Testis (tissue), 3 donors: ENCODE results near the gene DLAT. TPM values are rescaled to one million over a fixed set of nuclear protein-coding genes. Genes with fewer than 3 reads are reported as not detected.

Experiments
- DNase-seq: peaks from one replicate; pipeline ENCODE4 v3.0.0-alpha.2; 2019
- H3K27ac ChIP-seq, 2 donors: fragments of 200-600 bp; sonication (generic); one replicate each; pipeline ENCODE4 v1.5.1; 2019
- H3K27me3 ChIP-seq: fragments of 200-600 bp; sonication (generic); one replicate; pipeline ENCODE4 v1.5.1; 2019
- H3K36me3 ChIP-seq: fragments of 200-600 bp; sonication (generic); one replicate; pipeline ENCODE4 v1.5.1; 2017; ENCODE audit warnings: low read depth; ENCODE audit errors: missing control alignments
- H3K4me1 ChIP-seq: fragments of 200-600 bp; sonication (generic); one replicate; pipeline ENCODE4 v1.5.1; 2019
- H3K4me3 ChIP-seq, 2 donors: fragments of 200-600 bp; sonication (generic); one replicate each; pipeline ENCODE4 v1.5.1; 2017 to 2019
- H3K9me3 ChIP-seq: fragments of 200-600 bp; sonication (generic); one replicate; pipeline ENCODE4 v1.5.1; 2017
- CTCF ChIP-seq, 3 experiments: fragments of 450-650 bp in 2 of 3; fragments of 200-600 bp in 1 of 3; sonication (generic) in 1 of 3; IDR thresholded peaks; one replicate each; pipeline ENCODE4 v1.5.1; 2016 to 2019; ENCODE audit warnings: antibody characterized with exemption in 3 of 3, mild to moderate bottlenecking in 2 of 3, moderate library complexity in 1 of 3
- POLR2A ChIP-seq: fragments of 450-650 bp; IDR thresholded peaks from one replicate; pipeline ENCODE4 v1.6.1; 2017; ENCODE audit warnings: antibody characterized with exemption, mild to moderate bottlenecking, moderate library complexity
- WGBS, 2 donors: methylation state at CpG; one replicate each; pipeline ENCODE4 v1.1.5; 2018; 5-methylcytosine and 5-hydroxymethylcytosine counted together
- intact Hi-C: fragments of 100-400 bp; cut with DNase I; formaldehyde crosslinking; loops from one replicate; pipeline ENCODE4 v1.15.1; 2023; ENCODE audit warnings: low total_unique reads
- polyA plus RNA-seq: library from polyadenylated mRNA; stranded (reverse); fragments of 350-450 nt; fragmentation: Illumina TruSeq; extraction: RNeasy Lipid Tissue Mini Kit (QIAGEN cat#74804); gene quantifications from one replicate; pipeline ENCODE4 v1.2.3, GENCODE V29; 2014; ENCODE audit warnings: low read depth, low replicate concordance; ENCODE audit not compliant: insufficient read depth
- total RNA-seq, 2 donors: library from RNA; depleted of rRNA; stranded (reverse); fragments of >200 nt; gene quantifications; one replicate each; pipeline ENCODE4 v1.2.3, GENCODE V29; 2016

The DLAT gene
- total and polyA plus RNA-seq, 3 donors from 2014 or later, result 20.9 to 23.2 (median 21.9) TPM

- TF ChIP-seq CTCF (IDR thresholded peaks at IDR 0.05) (no peak), POLR2A (no peak)
- DNase-seq, result no peak
- H3K36me3 ChIP-seq, result no peaks in the 10 kb centered on the region
- no peak overlapping the region for H3K27ac ChIP-seq
- H3K9me3 ChIP-seq, result no peaks in the 10 kb centered on the region
- no peaks in the 10 kb centered on the region for H3K4me1 ChIP-seq
- H3K4me3 ChIP-seq, result no peak overlapping the region
- intact Hi-C loops, result no loop called here
- H3K27me3 ChIP-seq, result no peaks in the 10 kb centered on the region
Observed at GRCh38 chr11:112096194-112096593, 71.0 kb downstream of the DLAT start.

GRCh38 chr11:112097734-112098528, 72.7 kb downstream of the DLAT start:
- H3K27ac ChIP-seq, result no peak overlapping the region
- no peaks in the 10 kb centered on the region for H3K27me3 ChIP-seq
- H3K4me3 ChIP-seq, result no peak overlapping the region
- no peaks in the 10 kb centered on the region for H3K4me1 ChIP-seq
- intact Hi-C loops, result no loop called here
- TF ChIP-seq CTCF (IDR thresholded peaks at IDR 0.05), result no peak
- no peak for TF ChIP-seq POLR2A
- WGBS, 2 donors, result 84 to 85% methylated on average over 11 of the region's 11 CpGs
- H3K36me3 ChIP-seq, result no peaks in the 10 kb centered on the region
- no peaks in the 10 kb centered on the region for H3K9me3 ChIP-seq
- no peak for DNase-seq

- no peak for DNase-seq
- no peak for TF ChIP-seq POLR2A
- no peak for TF ChIP-seq CTCF (IDR thresholded peaks at IDR 0.05)
- intact Hi-C loops, result no loop called here
- 70 to 81% methylated on average over 2 of the region's 2 CpGs for WGBS, 2 donors
- H3K4me1 ChIP-seq, result no peaks in the 10 kb centered on the region
- no peak overlapping the region for H3K27ac ChIP-seq
- no peak overlapping the region for H3K4me3 ChIP-seq
- no peaks in the 10 kb centered on the region for H3K9me3 ChIP-seq
- no peaks in the 10 kb centered on the region for H3K36me3 ChIP-seq
- no peaks in the 10 kb centered on the region for H3K27me3 ChIP-seq
Observed at GRCh38 chr11:112100462-112100861, 75.3 kb downstream of the DLAT start.

GRCh38 chr11:112103446-112103845, 78.2 kb downstream of the DLAT start:
- TF ChIP-seq POLR2A (no peak), CTCF (IDR thresholded peaks at IDR 0.05) (no peak)
- WGBS, 2 donors, result 97 to 98% methylated on average over 6 of the region's 6 CpGs
- Histone ChIP-seq H3K27ac (no peak overlapping the region), H3K27me3 (no peaks in the 10 kb centered on the region), H3K9me3 (no peaks in the 10 kb centered on the region), H3K4me1 (no peaks in the 10 kb centered on the region), H3K4me3 (no peak overlapping the region), H3K36me3 (no peaks in the 10 kb centered on the region)
- intact Hi-C loops, result no loop called here
- no peak for DNase-seq

- Histone ChIP-seq H3K9me3 (no peaks in the 10 kb centered on the region), H3K27me3 (no peaks in the 10 kb centered on the region), H3K4me3 (no peak overlapping the region), H3K4me1 (no peaks in the 10 kb centered on the region), H3K36me3 (no peaks in the 10 kb centered on the region), H3K27ac (no peak overlapping the region)
- WGBS, 2 donors, result 93 to 96% methylated on average over 8 of the region's 8 CpGs
- intact Hi-C loops, result no loop called here
- no peak for TF ChIP-seq POLR2A
- TF ChIP-seq CTCF (IDR thresholded peaks at IDR 0.05), result no peak
- DNase-seq, result no peak
Observed at GRCh38 chr11:112106070-112106469, 80.9 kb downstream of the DLAT start.
